ENCODE measurements around the gene ATP8B4. TPM values are rescaled to one million over a fixed set of nuclear protein-coding genes. Genes with fewer than 3 reads are reported as not detected.

ATP8B4 gene
- total and polyA plus RNA-seq, 12 donors, result 0.39 to 5.3 (median 1.6) TPM

DNA sequence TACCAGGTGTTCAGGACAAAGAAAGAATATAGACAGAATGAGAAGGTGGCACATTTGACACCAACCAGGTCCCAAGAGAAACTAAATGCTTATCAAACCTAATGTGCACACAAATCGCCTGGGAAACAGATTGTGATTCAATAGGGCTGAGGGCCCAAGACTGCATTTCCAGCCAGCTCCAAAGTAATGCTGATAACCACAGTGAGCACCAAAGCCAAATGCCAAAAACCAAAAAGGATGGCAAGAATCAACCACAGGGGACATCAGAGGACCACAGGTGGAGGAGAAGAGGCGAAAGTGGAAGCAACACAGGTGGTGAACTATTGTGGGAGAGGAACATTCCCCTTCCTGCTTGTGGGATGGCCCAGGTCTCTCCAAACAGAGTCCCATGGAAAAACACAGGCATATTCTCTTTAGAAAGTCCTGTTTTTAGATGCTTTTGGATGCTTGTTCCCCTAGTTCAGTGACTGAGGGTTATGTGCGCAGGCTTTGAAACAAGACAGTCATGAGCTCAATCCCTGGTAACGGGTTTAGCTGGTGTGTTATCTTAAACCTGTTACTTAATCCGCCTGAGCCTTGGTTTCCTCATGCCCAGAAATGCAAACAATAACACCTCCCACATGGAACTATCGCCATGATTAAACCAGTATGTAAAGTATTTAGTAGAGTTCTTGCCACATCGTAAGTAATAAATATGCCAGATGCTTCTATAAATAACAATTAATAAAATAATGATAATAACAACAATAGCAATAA is 241.7 kb downstream of the ATP8B4 start:
- intact Hi-C loops (cut with DNase I), result loop anchor here in 3 of 10 donors (5.0 kb wide), 3 partner anchors 125 to 255 kb away; partner anchors contain the start of genes DTWD1 (in 1 of the 3) and FAM227B (in 1 of the 3)
- no peaks in the 10 kb centered on the region for H3K27me3 ChIP-seq
- 69 to 76% methylated on average over 7 of the region's 7 CpGs for WGBS, 2 donors
- peaks cover 0 to 21% (median 0%) of the 10 kb centered on the region in 9 donors for H3K36me3 ChIP-seq
- DNase-seq (no peak), ATAC-seq (peak in 3 of 8 donors; percentile 8 to 34 (median 9))
- H3K27ac ChIP-seq, result peak overlapping the region; percentile 54 to 81 (median 72)
- no peak overlapping the region for H3K4me3 ChIP-seq
- no peaks in the 10 kb centered on the region for H3K9me3 ChIP-seq
- TF ChIP-seq, protein P1, sequence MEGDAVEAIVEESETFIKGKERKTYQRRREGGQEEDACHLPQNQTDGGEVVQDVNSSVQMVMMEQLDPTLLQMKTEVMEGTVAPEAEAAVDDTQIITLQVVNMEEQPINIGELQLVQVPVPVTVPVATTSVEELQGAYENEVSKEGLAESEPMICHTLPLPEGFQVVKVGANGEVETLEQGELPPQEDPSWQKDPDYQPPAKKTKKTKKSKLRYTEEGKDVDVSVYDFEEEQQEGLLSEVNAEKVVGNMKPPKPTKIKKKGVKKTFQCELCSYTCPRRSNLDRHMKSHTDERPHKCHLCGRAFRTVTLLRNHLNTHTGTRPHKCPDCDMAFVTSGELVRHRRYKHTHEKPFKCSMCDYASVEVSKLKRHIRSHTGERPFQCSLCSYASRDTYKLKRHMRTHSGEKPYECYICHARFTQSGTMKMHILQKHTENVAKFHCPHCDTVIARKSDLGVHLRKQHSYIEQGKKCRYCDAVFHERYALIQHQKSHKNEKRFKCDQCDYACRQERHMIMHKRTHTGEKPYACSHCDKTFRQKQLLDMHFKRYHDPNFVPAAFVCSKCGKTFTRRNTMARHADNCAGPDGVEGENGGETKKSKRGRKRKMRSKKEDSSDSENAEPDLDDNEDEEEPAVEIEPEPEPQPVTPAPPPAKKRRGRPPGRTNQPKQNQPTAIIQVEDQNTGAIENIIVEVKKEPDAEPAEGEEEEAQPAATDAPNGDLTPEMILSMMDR (IDR thresholded peaks at IDR 0.05), result no peak
- H3K4me1 ChIP-seq, result peaks cover 0 to 29% (median 12%) of the 10 kb centered on the region in 9 donors

DNA sequence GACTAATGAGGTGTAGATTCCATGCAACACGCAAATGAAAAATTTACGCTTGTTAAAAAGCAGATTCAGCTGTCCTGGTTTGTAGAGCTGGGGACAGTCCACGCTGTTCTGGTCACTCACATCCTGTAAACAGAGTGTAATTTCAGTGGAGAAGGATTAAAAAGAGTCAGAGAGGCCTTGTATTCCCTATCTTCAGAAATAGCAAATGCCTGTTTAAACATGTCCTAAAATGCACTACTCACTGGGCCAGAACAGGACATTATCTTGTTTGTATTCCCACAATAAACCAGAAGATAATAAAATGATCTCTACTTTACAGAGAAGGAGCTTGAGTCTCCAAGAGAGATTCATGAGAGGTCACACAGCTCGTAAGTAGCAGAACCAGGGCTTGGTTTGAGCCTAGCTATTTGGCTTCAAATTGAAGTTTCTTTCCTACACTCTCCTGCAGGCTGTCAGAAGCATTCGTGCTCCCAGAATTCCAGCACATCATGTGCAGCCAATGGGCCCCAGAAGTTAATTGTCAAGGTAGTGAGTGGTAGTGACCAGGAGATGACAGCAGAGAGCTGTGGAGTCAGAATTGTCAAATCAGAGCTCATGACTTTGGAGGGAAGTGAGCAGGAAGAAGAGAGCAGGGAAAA is 242.5 kb downstream of the ATP8B4 start:
- Histone ChIP-seq H3K4me3 (peak overlapping the region in 1 of 10 donors; percentile 2), H3K27ac (peak overlapping the region; percentile 54 to 81 (median 73)), H3K4me1 (peaks cover 0 to 29% (median 12%) of the 10 kb centered on the region in 9 donors), H3K9me3 (no peaks in the 10 kb centered on the region), H3K27me3 (no peaks in the 10 kb centered on the region), H3K36me3 (peaks cover 0 to 21% (median 0%) of the 10 kb centered on the region in 9 donors)
- DNase-seq (peak in 1 of 2 donors; percentile 29), ATAC-seq (peak; percentile 44 to 88 (median 80))
- intact Hi-C loops (cut with DNase I), result loop anchor here in 3 of 10 donors (5.0 kb wide), 3 partner anchors 126 to 254 kb away; partner anchors contain the start of genes DTWD1 (in 1 of the 3) and FAM227B (in 1 of the 3)
- 67 to 71% methylated on average over 5 of the region's 5 CpGs for WGBS, 2 donors
- TF ChIP-seq, protein P1 (IDR thresholded peaks at IDR 0.05), result peak in 8 of 9 donors; percentile 38 to 53 (median 44)

DNA sequence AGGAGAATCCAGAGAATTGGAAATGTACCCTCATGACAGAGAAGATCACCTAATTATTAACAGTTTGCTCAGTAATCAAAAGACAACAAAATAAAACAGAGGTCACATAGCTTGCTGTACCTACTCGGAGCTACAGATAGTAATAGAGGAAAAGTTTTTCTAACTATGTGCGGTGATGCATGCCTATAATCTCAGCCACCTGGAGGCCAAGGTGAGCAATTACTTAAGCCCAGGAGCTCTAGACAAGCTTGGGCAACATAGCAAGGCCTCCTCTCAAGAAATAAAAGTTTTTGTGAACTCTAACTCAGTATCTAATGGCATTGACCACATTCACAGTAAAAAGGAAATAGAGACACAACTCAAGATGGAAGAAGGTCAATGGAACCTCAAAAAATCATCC is 243.6 kb downstream of the ATP8B4 start:
- intact Hi-C loops (cut with DNase I), result loop anchor here in 3 of 10 donors (1.0 to 5.0 kb wide), 4 partner anchors 127 to 253 kb away; partner anchors contain the start of genes DTWD1 (in 1 of the 3) and FAM227B (in 1 of the 3)
- Histone ChIP-seq H3K4me1 (peaks cover 0 to 29% (median 12%) of the 10 kb centered on the region in 9 donors), H3K27ac (peak overlapping the region in 8 of 10 donors; percentile 56 to 81 (median 74)), H3K36me3 (peaks cover 0 to 21% (median 0%) of the 10 kb centered on the region in 9 donors), H3K27me3 (no peaks in the 10 kb centered on the region), H3K4me3 (peak overlapping the region in 1 of 10 donors; percentile 19), H3K9me3 (no peaks in the 10 kb centered on the region)
- TF ChIP-seq, protein P1 (IDR thresholded peaks at IDR 0.05), result no peak
- ATAC-seq (no peak), DNase-seq (no peak)
- 93 to 98% methylated on average over 2 of the region's 2 CpGs for WGBS, 2 donors

DNA sequence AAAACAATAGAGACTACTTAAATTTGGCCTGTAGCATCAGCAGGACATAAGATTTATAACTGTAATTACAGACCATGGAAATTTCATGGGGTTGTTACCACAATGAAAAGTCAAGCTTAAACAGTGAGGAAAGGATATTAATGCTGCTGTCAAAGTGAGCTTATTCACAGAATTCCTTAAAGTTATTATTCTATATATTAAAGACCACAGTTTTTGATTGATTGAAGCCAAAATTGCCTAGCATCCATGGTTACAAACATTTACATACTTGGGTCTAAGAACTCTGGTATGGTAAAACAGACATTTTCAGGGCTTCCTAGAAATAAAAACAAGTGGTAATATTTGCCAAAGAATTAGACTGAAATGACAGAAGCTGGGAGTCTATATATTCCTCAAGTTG is 248.6 kb downstream of the ATP8B4 start:
- Histone ChIP-seq H3K4me1 (no peaks in the 10 kb centered on the region), H3K27ac (no peak overlapping the region), H3K36me3 (peaks cover 0 to 20% (median 0%) of the 10 kb centered on the region in 9 donors), H3K4me3 (no peak overlapping the region), H3K27me3 (no peaks in the 10 kb centered on the region), H3K9me3 (peaks cover 0 to 7% (median 0%) of the 10 kb centered on the region in 11 donors)
- intact Hi-C loops (cut with DNase I), result no loop called here
- ATAC-seq (no peak), DNase-seq (no peak)
- TF ChIP-seq, protein P1 (IDR thresholded peaks at IDR 0.05), result no peak
